PC-3 (cell line): ENCODE data around the gene PRKG2.

ENCODE experiments used
- CTCF ChIP-seq: fragments of 300-600 bp; sonication (generic); conservative IDR thresholded peaks from 2 replicates; pipeline ENCODE4 v1.5.1; 2017; ENCODE audit warnings: antibody characterized with exemption, low read depth, mild to moderate bottlenecking, low read length
- EZH2phosphoT487 ChIP-seq: fragments of 300-600 bp; sonication (generic); IDR thresholded peaks from 2 replicates; pipeline ENCODE4 v1.6.1; 2018; ENCODE audit warnings: mild to moderate bottlenecking, antibody characterized with exemption, low read length, borderline replicate concordance

- TF ChIP-seq CTCF (no peak), EZH2phosphoT487 (no peak)
Observed at GRCh38 chr4:81227138-81227537, 12.1 kb upstream of the PRKG2 start.
